ENCODE data around the gene RANBP17. TPM values are rescaled to one million over a fixed set of nuclear protein-coding genes. Genes with fewer than 3 reads are reported as not detected.

The RANBP17 gene
- polyA plus RNA-seq, 1 donor from 2014 or later: 25.5 TPM

GRCh38 chr5:170892196-170892595 is 30.4 kb downstream of the RANBP17 start:
- Histone ChIP-seq H3K4me3 (ENCODE audit: low read length) (no peak overlapping the region), H2AFZ (ENCODE audit: low read depth, low read length) (no peak overlapping the region), H3F3A (ENCODE audit: insufficient read depth, low read length, poor library complexity, severe bottlenecking) (no peaks in the 10 kb centered on the region), H3K79me2 (replicated peaks; ENCODE audit: insufficient read depth, low read length) (no peaks in the 10 kb centered on the region), H4K20me1 (ENCODE audit: insufficient read depth) (no peaks in the 10 kb centered on the region), H3K4me2 (ENCODE audit: low read length) (no peak overlapping the region), H3K9me3 (ENCODE audit: low read length) (no peaks in the 10 kb centered on the region), H3K9me2 (ENCODE audit: insufficient read depth, low read length) (no peaks in the 10 kb centered on the region), H3K36me3 (ENCODE audit: insufficient read depth, low read length) (no peaks in the 10 kb centered on the region), H3K27me3 (ENCODE audit: insufficient read depth, low read depth, low read length) (no peaks in the 10 kb centered on the region), H3K27ac (ENCODE audit: low read length) (no peak overlapping the region), H3K9ac (ENCODE audit: low read length) (no peak overlapping the region)
- no peak for TF ChIP-seq RAD21 (conservative IDR thresholded peaks at IDR 0.05)
- TF ChIP-seq EP300 (conservative IDR thresholded peaks at IDR 0.05; ENCODE audit: poor library complexity, severe bottlenecking): no peak
- TF ChIP-seq CTCF (IDR thresholded peaks at IDR 0.05; ENCODE audit: poor library complexity, severe bottlenecking): no peak
- no peak for TF ChIP-seq EZH2 (IDR thresholded peaks at IDR 0.05; ENCODE audit: borderline replicate concordance, insufficient read depth, low read length, poor library complexity, severe bottlenecking)
- TF ChIP-seq MXI1 (conservative IDR thresholded peaks at IDR 0.05; ENCODE audit: poor library complexity, severe bottlenecking): no peak
- no peak for TF ChIP-seq TAF1 (IDR thresholded peaks at IDR 0.05; ENCODE audit: low read depth)
- no peak for TF ChIP-seq POLR2AphosphoS5 (IDR thresholded peaks at IDR 0.05)
- no peak for TF ChIP-seq REST (IDR thresholded peaks at IDR 0.05; ENCODE audit: borderline replicate concordance)
- no peak for TF ChIP-seq SMC3 (conservative IDR thresholded peaks at IDR 0.05; ENCODE audit: poor library complexity)

GRCh38 chr5:170894665-170895064 is 32.8 kb downstream of the RANBP17 start:
- no peak overlapping the region for H3K4me2 ChIP-seq (ENCODE audit: low read length)
- H3K9ac ChIP-seq (ENCODE audit: low read length): no peak overlapping the region
- H3K27me3 ChIP-seq (ENCODE audit: insufficient read depth, low read depth, low read length): no peaks in the 10 kb centered on the region
- H3K9me3 ChIP-seq (ENCODE audit: low read length): no peaks in the 10 kb centered on the region
- H3K79me2 ChIP-seq (replicated peaks; ENCODE audit: insufficient read depth, low read length): no peaks in the 10 kb centered on the region
- H3K27ac ChIP-seq (ENCODE audit: low read length): no peak overlapping the region
- no peaks in the 10 kb centered on the region for H3K9me2 ChIP-seq (ENCODE audit: insufficient read depth, low read length)
- H3F3A ChIP-seq (ENCODE audit: insufficient read depth, low read length, poor library complexity, severe bottlenecking): no peaks in the 10 kb centered on the region
- H3K36me3 ChIP-seq (ENCODE audit: insufficient read depth, low read length): no peaks in the 10 kb centered on the region
- no peaks in the 10 kb centered on the region for H4K20me1 ChIP-seq (ENCODE audit: insufficient read depth)
- no peak for TF ChIP-seq RAD21 (conservative IDR thresholded peaks at IDR 0.05)
- no peak for TF ChIP-seq CTCF (IDR thresholded peaks at IDR 0.05; ENCODE audit: poor library complexity, severe bottlenecking)
- no peak for TF ChIP-seq EZH2 (IDR thresholded peaks at IDR 0.05; ENCODE audit: borderline replicate concordance, insufficient read depth, low read length, poor library complexity, severe bottlenecking)
- no peak for TF ChIP-seq EP300 (conservative IDR thresholded peaks at IDR 0.05; ENCODE audit: poor library complexity, severe bottlenecking)
- no peak for TF ChIP-seq POLR2AphosphoS5 (IDR thresholded peaks at IDR 0.05)
- TF ChIP-seq REST (IDR thresholded peaks at IDR 0.05; ENCODE audit: borderline replicate concordance): no peak
- no peak for TF ChIP-seq MXI1 (conservative IDR thresholded peaks at IDR 0.05; ENCODE audit: poor library complexity, severe bottlenecking)
- TF ChIP-seq SMC3 (conservative IDR thresholded peaks at IDR 0.05; ENCODE audit: poor library complexity): no peak
- no peak for TF ChIP-seq TAF1 (IDR thresholded peaks at IDR 0.05; ENCODE audit: low read depth)
- H2AFZ ChIP-seq (ENCODE audit: low read depth, low read length): no peak overlapping the region
- no peak overlapping the region for H3K4me3 ChIP-seq (ENCODE audit: low read length)
